MCF 10A (cell line): Measurements from ENCODE around the gene ALPG. TPM values are rescaled to one million over a fixed set of nuclear protein-coding genes. Genes with fewer than 3 reads are reported as not detected.
"Not testable (repeated sequence)": the region's sequence is repeated elsewhere in the genome, so short reads cannot be mapped to it uniquely, and the experiment has no call there.

Experiments used
- BruUV-seq: library from RNA; stranded (reverse); fragments of 400-500 nt; replicated peaks from 2 replicates; lab custom pipeline; 2021; lab: Mats Ljungman, UMichigan
- CTCF ChIA-PET: fragments of 300-600 bp; sonication (Branson Sonifier 250); formaldehyde crosslinking; extraction: SDS; loops from one replicate; lab custom pipeline; 2021; ENCODE audit warnings: antibody characterized with exemption, inconsistent platforms; lab: Yijun Ruan, JAX
- POLR2A ChIA-PET: fragments of 300-600, 350-650 bp; sonication (Branson Sonifier 250); formaldehyde crosslinking; extraction: SDS; loops from one replicate; lab custom pipeline; 2020; ENCODE audit warnings: antibody characterized with exemption, inconsistent platforms; lab: Yijun Ruan, JAX
- DNase-seq: peaks from one replicate; pipeline ENCODE4 v3.0.0-alpha.2; 2018; ENCODE audit not compliant: unreplicated experiment
- H3K27ac Mint-ChIP-seq: one replicate; pipeline ENCODE4 v1.8.0; 2022; ENCODE audit warnings: mild to moderate bottlenecking, low read depth, mixed read lengths; ENCODE audit not compliant: unreplicated experiment
- H3K27me3 Mint-ChIP-seq: one replicate; pipeline ENCODE4 v1.8.0; 2022; ENCODE audit warnings: mixed read lengths; ENCODE audit not compliant: insufficient read depth, unreplicated experiment
- H3K36me3 Mint-ChIP-seq: one replicate; pipeline ENCODE4 v1.8.0; 2022; ENCODE audit warnings: mild to moderate bottlenecking, moderate library complexity, mixed read lengths; ENCODE audit not compliant: insufficient read depth, unreplicated experiment
- H3K4me1 Mint-ChIP-seq: one replicate; pipeline ENCODE4 v1.8.0; 2022; ENCODE audit warnings: mixed read lengths; ENCODE audit not compliant: insufficient read depth, unreplicated experiment
- H3K4me3 Mint-ChIP-seq: one replicate; pipeline ENCODE4 v1.8.0; 2022; ENCODE audit warnings: mild to moderate bottlenecking, moderate library complexity, mixed read lengths; ENCODE audit not compliant: unreplicated experiment
- H3K9me3 Mint-ChIP-seq: one replicate; pipeline ENCODE4 v1.8.0; 2022; ENCODE audit warnings: mixed read lengths; ENCODE audit not compliant: unreplicated experiment
- CTCF ChIP-seq: fragments of 200-600 bp; IDR thresholded peaks from one replicate; pipeline ENCODE4 v1.8.0; 2022; ENCODE audit warnings: antibody characterized with exemption, mild to moderate bottlenecking; ENCODE audit not compliant: unreplicated experiment
- intact Hi-C: fragments of 100-400 bp; cut with micrococcal nuclease; formaldehyde crosslinking; loops from 2 replicates; pipeline ENCODE4 v1.14.1; 2022
- total RNA-seq: library from RNA; stranded (reverse); gene quantifications from 2 replicates; pipeline ENCODE4 v1.2.3, GENCODE V29; 2022

ALPG gene
- total RNA-seq, 1 experiment from 2014 or later: not detected

- BruUV-seq: no TSS peak
- intact Hi-C loops: no loop called here
- no peaks in the 10 kb centered on the region for H3K9me3 Mint-ChIP-seq
- TF ChIP-seq CTCF: no peak
- CTCF ChIA-PET: interaction anchor here (0.6 to 3.1 kb wide), 12 partner anchors 10 to 547 kb away, joined by 3 to 17 read pairs (median 3); no protein-coding TSS in a partner anchor
- DNase-seq: no peak
- no peak overlapping the region for H3K27ac Mint-ChIP-seq
- POLR2A ChIA-PET: no interaction called here
- no peaks in the 10 kb centered on the region for H3K36me3 Mint-ChIP-seq
- no peaks in the 10 kb centered on the region for H3K27me3 Mint-ChIP-seq
- H3K4me1 Mint-ChIP-seq: no peaks in the 10 kb centered on the region
- no peak overlapping the region for H3K4me3 Mint-ChIP-seq
Observed at GRCh38 chr2:232447638-232448303, 41.1 kb downstream of the ALPG start.

GRCh38 chr2:232448304-232448690 is 41.7 kb downstream of the ALPG start:
- BruUV-seq: no TSS peak
- H3K4me3 Mint-ChIP-seq: no peak overlapping the region
- no peaks in the 10 kb centered on the region for H3K36me3 Mint-ChIP-seq
- TF ChIP-seq CTCF: no peak
- H3K4me1 Mint-ChIP-seq: no peaks in the 10 kb centered on the region
- H3K27me3 Mint-ChIP-seq: peaks cover 3% of the 10 kb centered on the region
- no peaks in the 10 kb centered on the region for H3K9me3 Mint-ChIP-seq
- intact Hi-C loops: no loop called here
- CTCF ChIA-PET: interaction anchor here (0.6 to 3.1 kb wide), 5 partner anchors 11 to 107 kb away, joined by 3 to 17 read pairs (median 3); no protein-coding TSS in a partner anchor
- H3K27ac Mint-ChIP-seq: no peak overlapping the region
- POLR2A ChIA-PET: no interaction called here
- DNase-seq: no peak

GRCh38 chr2:232449964-232450363 is 43.3 kb downstream of the ALPG start:
- intact Hi-C loops: no loop called here
- no peak for DNase-seq
- Mint-ChIP-seq H3K27ac (no peak overlapping the region), H3K36me3 (no peaks in the 10 kb centered on the region), H3K27me3 (peaks cover 18% of the 10 kb centered on the region), H3K4me1 (no peaks in the 10 kb centered on the region), H3K4me3 (no peak overlapping the region), H3K9me3 (no peaks in the 10 kb centered on the region)
- CTCF ChIA-PET: no interaction called here
- no peak for TF ChIP-seq CTCF
- no TSS peak for BruUV-seq
- POLR2A ChIA-PET: no interaction called here

- peaks cover 18% of the 10 kb centered on the region for H3K27me3 Mint-ChIP-seq
- BruUV-seq, intact Hi-C loops, H3K4me3 Mint-ChIP-seq, DNase-seq, H3K36me3 Mint-ChIP-seq, H3K4me1 Mint-ChIP-seq, H3K27ac Mint-ChIP-seq, H3K9me3 Mint-ChIP-seq, CTCF ChIA-PET: not testable (repeated sequence)
- POLR2A ChIA-PET: interaction anchor here (0.7 kb wide), 1 partner anchor 87 kb away, joined by 3 read pairs; no protein-coding TSS in a partner anchor
Observed at GRCh38 chr2:232451645-232452044, 45.0 kb downstream of the ALPG start.
